Activated CD8-positive, alpha-beta memory T cell treated with anti-CD3 and anti-CD28 coated beads, Interleukin-2, amount 50 U/mL, for 1 hour (primary cell): ENCODE measurements around the gene ST6GAL2.

Experiments used
- DNase-seq: peaks from one replicate; pipeline ENCODE4 v3.0.0-alpha.2; 2020; ENCODE audit errors: extremely low read depth

Gene ST6GAL2, protein sequence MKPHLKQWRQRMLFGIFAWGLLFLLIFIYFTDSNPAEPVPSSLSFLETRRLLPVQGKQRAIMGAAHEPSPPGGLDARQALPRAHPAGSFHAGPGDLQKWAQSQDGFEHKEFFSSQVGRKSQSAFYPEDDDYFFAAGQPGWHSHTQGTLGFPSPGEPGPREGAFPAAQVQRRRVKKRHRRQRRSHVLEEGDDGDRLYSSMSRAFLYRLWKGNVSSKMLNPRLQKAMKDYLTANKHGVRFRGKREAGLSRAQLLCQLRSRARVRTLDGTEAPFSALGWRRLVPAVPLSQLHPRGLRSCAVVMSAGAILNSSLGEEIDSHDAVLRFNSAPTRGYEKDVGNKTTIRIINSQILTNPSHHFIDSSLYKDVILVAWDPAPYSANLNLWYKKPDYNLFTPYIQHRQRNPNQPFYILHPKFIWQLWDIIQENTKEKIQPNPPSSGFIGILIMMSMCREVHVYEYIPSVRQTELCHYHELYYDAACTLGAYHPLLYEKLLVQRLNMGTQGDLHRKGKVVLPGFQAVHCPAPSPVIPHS

DNA sequence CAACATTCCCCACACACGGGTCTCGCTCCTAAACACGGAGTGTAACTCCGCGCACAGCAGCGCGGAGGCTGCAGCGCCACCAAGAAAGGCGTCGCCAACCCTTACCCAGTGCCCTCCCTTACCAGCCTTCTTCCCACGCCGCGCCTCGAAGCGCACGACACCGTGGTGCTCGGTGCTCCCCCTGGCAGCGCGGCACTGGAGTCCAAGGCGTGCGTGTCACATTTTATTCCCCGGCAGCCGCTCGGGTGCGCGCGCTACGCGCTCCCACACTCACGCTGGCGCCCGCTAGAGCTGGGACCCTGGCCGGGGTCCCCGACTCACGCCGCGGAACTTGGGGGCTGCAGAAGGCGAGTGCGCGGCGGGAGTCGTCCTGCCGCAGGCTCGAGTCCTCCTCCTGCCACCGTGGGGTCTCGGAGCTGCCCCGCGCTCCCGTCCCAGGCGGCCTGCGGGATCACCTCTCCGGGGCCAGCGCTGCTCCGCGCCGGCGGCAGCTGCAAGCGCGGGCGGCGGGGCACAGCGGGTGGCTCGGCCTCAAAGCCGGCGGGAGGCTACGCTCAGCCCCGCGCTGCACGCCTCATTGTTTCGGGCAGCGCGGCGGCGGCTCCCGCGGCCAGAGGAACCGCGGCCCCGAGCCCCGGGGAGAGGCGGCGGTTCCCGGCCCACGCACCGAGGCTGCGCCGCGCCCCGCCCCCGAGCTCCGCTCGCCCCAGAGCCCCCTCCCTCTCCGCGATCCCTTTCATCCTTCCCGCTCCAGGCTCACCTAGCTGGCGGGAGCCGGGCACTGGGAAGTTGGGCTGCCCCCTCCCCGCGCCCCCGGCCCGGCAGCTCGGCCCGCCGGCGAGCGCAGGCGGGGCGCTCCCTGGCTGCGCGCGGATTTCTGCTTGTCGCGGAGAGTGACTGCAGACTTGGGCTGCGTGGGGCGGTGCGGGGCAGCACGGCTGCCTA, at the start of gene ST6GAL2:
Gene ST6GAL2 (minus strand): TSS at position 197 of the 945 bp plus-strand sequence. CDS start 42,190 bp downstream, outside the sequence.
- DNase-seq: no peak

DNA sequence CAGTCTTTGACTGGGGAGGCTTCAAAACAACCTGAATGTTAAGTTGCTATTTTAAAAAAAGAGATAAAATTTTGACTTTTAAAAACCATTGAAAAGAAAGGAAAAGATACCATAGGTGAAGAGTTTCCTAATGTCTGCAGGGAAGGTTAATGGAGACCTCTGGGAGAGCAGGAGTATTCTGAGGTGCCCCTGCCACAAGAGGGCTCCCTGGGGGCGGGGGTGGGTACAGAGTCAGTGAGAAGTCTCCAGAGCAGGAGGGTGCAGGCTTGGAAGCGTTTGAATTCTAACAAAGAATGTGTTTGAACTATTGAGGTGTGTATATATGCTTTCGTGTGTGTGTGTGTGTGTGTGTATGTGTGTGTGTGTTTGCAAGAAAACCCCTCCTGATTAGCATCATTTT, 46.7 kb upstream of the ST6GAL2 start:
- DNase-seq: no peak

DNA sequence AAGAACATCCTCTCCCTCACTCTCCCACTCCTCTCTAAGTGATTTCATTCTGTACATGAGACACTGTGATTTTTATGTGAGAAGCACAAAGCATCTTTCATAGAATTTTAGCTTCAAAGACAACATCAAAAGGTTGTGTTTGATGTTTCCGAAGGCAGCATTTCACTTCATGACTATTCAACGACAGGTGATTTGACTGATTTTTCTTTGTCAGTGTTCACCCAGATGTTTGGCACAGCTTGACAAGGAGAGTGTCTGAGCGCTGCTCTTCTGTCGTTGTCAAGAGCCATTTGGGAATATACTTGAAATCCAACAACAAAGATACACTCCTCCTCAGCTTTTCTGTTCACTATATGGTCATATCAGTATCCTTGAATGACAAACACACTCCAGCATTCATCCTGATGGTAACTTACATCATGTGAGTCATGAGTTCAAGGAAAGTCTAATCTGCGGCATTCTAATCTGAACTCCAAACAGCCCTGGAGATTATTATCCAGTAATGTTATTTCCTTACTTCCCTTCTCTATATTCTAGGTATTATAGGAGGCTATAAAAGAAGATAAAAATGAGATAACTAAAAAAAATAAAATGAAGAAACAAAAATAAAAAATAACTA, 45.9 kb upstream of the ST6GAL2 start:
- DNase-seq: no peak

DNA sequence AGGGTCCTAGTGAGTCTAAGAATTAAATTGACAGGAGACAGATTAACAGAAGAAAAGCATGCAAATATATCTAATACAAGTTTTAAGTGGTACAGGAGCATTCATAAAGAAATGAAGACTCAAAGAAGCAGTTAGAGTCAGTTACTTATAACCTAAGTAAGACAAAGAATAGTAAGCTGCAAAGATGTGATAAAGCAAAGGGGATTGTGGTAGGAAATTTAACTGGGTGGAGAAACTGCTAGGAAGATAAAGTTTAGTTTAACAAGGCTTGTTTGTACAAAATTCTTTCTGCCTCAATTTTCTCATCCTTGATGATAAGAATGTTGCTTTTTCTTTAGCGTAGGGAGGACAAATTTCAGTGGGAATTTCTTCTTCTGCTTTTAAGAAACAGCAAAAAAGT, 35.5 kb upstream of the ST6GAL2 start:
- no peak for DNase-seq

DNA sequence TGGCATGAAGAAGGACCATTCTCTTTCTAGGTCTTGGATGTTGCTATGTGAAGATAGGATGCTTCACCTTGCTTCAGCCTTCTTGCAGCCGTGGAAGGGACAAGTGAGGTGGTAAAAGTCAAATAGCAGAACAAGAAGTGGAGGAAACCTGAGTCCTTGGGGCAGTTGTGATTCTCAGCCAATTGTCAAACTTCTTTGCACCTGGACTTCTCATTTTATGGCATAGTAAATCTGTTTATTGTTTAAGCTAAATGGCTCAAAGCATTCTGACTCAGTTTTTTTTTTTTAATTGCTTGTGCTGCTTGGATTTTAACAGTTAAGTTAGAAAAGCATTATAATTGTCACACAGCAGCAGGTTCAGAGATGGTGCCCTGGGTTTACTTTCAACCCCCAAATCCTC, 33.0 kb upstream of the ST6GAL2 start:
- no peak for DNase-seq

DNA sequence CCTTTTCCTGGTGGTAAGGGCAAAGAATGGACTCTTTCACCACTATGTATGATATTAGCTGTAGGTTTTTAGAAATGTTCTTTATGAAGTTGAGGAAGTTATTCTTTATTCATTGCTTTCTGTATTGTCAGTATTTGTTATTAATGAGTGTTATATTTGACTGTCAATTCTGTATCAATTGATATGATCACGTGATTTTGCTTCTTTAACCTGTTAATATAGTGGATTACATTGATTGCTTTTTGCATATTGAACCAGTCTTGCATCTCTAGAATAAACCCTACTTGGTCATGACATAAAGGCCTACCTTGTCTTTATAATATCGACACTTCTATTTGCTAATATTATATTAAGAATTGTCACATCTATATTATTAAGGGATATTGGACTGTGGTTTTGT, 18.3 kb upstream of the ST6GAL2 start:
- no peak for DNase-seq

DNA sequence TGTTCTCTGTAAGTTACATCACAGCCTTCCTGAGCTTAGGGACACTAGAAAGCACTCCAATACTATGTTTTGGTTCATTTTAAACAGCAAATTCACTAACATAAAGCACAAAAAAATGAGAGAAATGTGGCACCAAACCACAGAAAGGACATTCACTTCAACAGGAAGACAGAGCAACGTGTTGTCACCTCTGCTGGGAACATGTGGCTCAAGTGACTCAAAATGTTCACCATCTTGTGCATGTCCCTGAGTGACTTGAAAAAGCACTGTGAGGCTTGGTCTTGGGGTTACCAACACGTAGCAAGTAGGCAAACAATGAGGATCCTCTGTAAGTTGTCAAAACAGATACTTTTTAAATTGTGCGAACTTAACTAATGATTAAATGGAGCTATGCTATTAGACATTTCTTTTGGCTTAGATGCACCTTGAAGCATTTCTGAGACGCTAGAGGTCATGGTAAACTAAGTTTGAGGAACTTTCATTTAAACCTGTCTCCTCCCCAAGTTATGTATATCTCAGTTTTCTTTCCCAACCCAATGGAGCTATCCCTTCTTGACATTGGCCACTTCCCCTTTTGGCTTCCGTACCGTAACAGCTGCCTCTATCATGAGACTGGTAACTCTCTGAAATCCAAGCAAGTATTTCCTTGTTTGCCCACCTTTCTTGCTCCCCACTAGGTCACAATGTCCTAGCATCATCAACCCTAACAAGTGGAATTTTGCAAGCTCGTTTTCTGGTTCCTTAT, 14.0 kb upstream of the ST6GAL2 start:
- DNase-seq: no peak

DNA sequence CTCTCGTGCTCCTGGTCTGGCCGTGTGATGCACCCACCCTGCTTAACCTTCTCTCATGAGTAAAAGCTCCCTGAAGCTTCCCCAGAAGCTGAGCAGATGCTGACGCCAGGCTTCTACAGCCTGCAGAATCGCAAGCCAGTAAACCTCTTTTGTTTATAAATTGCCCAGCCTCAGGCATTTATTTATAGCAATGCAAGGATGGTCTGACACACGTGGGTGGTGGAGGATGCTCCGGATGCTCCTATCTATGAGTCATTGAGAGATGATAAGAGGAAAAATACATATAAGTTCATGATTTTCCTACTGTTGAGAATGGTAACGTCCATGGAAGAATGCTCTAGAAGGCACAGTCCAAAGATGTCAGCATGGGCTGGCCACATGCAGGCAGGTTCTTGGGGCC, 8.6 kb upstream of the ST6GAL2 start:
- DNase-seq: no peak

DNA sequence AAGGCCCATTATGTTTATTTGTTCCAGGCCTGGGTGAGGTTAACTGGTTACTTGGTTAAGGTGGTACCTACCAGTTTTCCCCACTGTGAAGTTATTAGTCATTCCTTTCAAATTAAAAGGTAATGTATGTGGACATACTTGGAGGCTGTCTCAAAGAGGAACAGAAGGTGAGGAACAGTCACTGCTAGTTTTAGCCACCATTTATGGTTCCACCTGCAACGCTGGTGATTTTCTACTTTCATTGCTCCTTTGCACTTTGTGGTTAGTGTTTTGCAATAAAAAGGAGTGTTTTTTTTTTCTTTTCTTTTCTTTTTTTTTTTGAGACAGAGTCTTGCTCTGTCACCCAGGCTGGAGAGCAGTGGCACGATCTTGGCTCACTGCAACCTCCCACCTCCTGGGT, 6.1 kb upstream of the ST6GAL2 start:
- no peak for DNase-seq

DNA sequence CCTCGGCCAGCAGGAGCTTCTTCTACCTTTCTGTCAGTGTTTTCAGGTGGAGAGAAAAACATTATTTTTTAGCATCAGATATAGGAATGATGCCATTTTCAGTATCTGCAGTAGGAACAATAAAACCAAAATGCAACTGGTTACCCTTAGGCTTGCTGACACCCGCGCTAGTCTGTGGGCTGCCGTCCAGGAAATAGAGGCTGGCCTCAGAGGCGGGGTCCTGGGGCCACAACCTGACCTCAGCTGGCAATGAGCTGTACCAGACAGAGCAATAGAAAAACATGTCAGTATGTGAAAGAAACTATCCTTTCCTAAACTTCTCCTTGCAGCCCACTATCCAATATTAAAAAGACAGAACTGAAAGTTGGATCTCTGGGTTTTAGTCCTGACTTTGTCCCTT, 4.6 kb upstream of the ST6GAL2 start:
- no peak for DNase-seq

DNA sequence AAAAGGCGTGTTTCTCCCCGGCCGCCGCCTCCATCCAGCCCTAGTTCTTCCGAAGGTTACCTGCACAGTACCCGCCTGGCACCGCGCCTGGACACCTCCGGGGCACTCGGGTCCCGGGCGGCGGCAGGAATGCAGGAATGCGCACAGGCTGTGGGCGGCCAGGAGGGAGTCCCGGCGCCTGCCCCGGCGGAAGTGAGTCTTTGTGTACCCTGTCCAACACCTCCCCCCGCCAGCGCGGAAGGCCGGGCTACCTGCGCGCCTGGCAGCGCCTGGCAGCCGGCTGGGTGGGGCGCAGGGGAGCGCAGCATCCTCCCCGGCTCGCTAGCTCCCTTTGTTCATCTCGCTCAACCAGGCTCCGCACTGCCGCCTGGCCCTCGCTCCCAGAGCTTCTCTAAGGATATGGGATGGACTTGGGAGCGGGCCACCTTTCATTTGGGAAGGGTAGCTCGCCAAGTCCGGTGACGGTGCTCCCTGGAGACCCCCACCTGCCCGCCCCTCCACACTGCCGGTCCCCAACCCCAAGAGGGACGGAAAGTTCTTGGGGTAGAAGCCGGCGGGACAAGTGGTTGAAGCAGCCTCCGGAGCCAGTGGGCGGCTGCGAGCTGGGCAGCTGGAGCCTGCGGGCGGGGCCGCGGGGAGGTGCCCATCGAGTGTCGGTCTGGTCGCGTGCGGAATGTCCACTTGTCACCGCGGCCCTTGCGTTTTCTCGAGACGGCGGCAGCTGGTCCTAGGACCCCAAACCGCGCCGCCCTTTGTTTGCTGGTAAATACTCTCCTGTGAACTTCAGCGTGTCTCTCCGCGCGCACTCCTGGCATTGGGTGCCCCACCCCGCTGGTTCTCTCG, 1.2 kb upstream of the ST6GAL2 start:
- no peak for DNase-seq

DNA sequence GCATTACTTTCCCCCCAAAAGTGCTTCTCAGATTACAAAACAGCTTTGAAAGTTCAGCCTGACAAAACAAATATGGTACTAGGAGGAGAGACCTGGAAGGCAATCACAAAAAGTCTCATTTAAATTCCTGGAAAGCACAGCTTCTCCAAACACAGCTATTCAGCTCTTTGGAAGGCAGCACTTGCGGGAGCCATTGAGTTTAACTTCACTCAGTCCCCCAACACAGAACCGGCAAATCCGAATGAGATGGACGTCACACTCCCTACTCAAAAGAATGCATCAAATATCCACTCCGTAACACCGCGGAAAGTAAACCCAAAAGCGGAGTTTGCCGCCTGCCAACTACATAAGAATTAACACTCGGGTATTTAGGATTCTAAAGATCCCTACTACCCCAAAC, 638 bp downstream of the ST6GAL2 start:
- no peak for DNase-seq

DNA sequence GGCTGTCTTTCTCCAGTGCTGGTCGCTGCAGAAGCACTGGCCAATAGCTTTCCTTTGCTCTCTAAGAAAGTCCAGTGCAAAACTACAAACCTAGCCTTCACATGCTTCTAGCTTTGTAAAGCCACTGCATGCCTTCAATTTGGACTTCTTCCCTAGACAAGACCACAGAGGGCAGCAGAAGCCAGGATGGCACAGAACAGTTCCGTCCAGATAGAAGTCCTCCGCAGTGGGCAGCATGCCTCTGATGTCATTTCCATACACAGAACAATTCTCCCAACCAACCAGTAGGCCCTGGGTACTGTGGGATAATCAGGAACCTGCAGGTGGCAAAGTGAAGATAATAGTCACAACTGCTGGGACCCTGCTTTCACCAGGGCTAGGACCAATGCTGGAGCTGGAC, 3.3 kb downstream of the ST6GAL2 start:
- no peak for DNase-seq

DNA sequence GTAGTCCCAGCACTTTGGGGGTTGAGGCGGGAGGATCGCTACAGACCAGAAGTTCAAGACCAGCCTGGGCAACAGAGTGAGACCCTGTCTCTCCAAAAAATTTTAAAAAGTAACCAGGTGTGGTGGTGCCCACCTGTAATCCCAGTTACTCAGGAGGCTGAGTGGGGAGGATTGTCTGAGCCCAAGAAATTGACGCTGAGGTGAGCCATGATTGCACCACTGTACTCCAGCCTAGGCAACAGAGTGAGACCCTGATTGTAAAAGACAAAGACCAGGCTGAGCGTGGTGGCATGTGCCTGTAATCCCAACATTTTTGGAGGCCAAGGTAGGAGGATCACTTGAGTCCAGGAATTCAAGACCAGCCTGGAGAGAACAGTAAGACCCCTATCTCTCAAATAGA, 7.8 kb downstream of the ST6GAL2 start:
- no peak for DNase-seq

DNA sequence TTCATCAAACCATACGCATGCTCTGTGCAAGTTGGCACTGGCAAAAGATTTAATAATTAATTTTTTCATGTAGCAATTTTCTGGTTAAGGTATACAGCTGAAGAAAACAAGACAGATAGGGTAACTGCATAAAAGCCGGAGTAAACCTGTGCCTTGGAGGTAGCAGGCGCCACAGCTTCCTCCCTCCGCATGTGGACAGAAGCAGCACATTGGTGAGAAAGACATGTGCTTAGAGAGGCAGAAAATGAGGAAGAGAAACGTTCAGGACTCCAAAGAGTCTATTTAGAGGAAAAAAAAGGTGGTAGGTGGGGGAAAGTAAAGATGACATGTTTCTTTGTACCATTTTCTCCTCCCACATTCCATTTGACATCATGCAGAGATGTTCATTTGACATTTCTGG, 9.3 kb downstream of the ST6GAL2 start:
- no peak for DNase-seq

DNA sequence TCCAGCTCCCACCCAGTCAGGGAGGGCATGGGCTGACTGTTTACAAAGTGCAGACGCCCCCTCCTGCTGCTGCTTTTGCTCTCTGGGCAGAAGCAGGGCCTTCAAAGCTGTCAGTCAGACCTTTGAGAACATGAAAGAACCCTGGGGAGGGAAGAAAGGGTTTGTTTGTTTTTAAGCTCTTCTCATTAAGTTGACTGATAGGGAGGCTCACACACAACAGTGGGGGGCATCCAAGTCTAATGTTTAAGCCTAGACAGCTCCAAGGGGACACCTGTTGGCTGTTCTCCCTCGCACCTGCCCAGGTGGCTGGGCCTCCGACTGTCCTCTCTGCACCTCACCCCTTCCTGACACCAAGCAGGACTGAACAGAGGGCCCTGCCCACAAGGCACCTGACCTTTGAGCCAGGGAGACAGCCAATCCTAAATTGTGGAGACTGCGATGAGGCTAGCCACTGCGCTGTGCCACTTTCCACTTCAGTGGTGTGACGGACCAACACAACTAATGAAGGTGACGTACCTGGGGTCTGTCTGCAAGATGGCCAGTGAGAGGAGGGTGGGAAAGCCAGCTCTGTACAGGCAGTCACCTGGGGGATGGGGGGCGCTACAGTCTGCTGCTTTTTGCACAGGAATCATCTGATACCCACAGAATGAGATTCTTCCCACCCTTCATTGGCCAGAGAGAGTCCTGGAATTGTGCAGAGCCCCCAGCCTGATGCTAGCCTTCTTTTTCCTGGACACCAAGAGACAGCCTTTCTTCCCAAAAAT, 16.3 kb downstream of the ST6GAL2 start:
- DNase-seq: no peak

DNA sequence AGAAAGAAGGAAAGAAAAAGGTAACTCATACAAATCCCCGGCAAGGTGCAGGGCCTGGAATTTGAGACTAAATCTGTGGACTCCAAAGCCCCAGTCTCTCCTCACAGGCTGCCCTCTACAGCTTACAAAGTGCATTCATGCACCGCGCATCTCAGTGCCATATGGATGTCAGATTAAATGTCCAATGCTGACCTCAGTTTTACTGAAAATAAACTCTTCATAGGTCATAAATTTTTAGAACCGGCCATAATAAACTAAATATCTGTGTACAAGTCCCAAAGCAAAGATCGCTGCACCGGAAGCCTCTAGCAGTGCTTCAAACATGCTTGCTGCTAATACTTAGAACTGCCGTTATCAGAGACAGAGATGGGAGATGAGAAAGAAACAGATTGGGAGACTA, 17.7 kb downstream of the ST6GAL2 start:
- DNase-seq: no peak

DNA sequence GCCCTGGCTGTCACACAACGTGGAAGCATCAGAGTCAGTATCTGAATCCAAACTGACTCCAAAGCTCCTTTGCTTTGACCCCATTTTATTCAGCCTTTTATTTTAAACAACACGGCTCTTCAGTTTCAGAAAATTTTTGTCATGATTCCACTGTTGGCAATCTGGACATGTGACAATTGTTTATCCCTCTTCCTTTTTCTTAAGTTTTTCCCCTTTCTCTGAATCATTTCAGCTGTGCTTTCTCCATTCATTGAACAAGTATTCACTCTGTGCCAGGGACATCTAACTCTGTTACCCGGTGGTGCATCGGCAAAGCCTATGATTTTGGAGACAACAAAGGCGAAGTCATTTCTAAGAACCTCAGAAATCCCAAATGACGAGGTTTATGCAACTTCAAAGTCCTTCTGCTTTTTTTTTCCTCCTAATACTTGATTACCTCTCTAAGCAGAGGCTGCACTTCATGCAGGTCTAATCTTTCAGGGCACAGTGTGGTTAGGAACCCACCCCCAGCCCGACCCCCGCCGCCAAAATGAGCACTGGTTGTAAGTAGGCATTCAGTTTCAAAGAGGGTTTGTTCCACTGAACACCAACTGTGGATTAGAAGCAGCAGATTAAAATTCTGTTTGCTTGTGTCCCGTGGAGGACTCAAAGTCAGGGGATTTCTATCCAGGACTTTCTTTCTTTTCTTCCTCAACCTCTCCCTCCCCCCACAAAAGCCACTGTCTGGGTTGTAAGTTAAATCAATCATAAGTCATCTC, 18.6 kb downstream of the ST6GAL2 start:
- no peak for DNase-seq

DNA sequence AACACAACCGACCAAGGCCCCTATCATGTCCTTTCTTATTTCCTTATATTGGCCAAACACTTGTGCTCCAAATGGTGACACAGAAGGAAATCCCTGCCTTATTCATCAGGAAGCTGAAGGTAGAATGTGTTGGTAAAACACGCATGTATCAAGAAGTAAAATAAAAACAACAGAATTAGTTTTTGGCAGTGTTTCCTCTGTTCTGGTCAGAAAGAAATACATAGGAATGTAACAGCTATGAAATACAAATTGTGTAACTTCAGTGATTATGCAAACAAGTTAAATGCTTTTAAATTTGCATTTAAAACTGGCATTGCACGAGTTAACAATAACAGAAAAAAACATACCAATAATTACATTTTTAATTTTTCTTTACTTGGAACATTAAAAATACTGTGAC, 19.3 kb downstream of the ST6GAL2 start:
- no peak for DNase-seq
